Activated T-cell treated with anti-CD3 and anti-CD28 coated beads, Interleukin-2, amount 50 U/mL, for 24 hours (primary cell): ENCODE measurements around the gene C9orf152.

Experiments
- DNase-seq: peaks from one replicate; pipeline ENCODE4 v3.0.0-alpha.2; 2020
- H3K27ac Mint-ChIP-seq: 2 replicates; pipeline ENCODE4 v1.8.0; 2020; ENCODE audit warnings: mild to moderate bottlenecking, mixed read lengths
- H3K27me3 Mint-ChIP-seq: 2 replicates; pipeline ENCODE4 v1.8.0; 2020; ENCODE audit warnings: mixed read lengths
- H3K36me3 Mint-ChIP-seq: 2 replicates; pipeline ENCODE4 v1.8.0; 2020; ENCODE audit warnings: low read depth, mixed read lengths
- H3K4me1 Mint-ChIP-seq: 2 replicates; pipeline ENCODE4 v1.8.0; 2020; ENCODE audit warnings: low read depth, mixed read lengths
- H3K4me3 Mint-ChIP-seq: 2 replicates; pipeline ENCODE4 v1.8.0; 2020; ENCODE audit warnings: mild to moderate bottlenecking, moderate library complexity, mixed read lengths
- H3K9me3 Mint-ChIP-seq: 2 replicates; pipeline ENCODE4 v1.8.0; 2020; ENCODE audit warnings: mixed read lengths

C9orf152 gene

GRCh38 chr9:110179734-110180133 is 28.2 kb downstream of the C9orf152 start:
- Mint-ChIP-seq H3K27ac (no peak overlapping the region), H3K9me3 (no peaks in the 10 kb centered on the region), H3K27me3 (no peaks in the 10 kb centered on the region), H3K4me1 (no peaks in the 10 kb centered on the region), H3K36me3 (no peaks in the 10 kb centered on the region), H3K4me3 (no peak overlapping the region)
- DNase-seq, result no peak

GRCh38 chr9:110178281-110178680 is 29.7 kb downstream of the C9orf152 start:
- Mint-ChIP-seq H3K27me3 (no peaks in the 10 kb centered on the region), H3K9me3 (no peaks in the 10 kb centered on the region), H3K4me3 (no peak overlapping the region), H3K36me3 (no peaks in the 10 kb centered on the region), H3K27ac (no peak overlapping the region), H3K4me1 (peaks cover 4% of the 10 kb centered on the region)
- DNase-seq, result no peak

- H3K27ac Mint-ChIP-seq, result no peak overlapping the region
- DNase-seq, result no peak
- no peak overlapping the region for H3K4me3 Mint-ChIP-seq
- no peaks in the 10 kb centered on the region for H3K36me3 Mint-ChIP-seq
- no peaks in the 10 kb centered on the region for H3K9me3 Mint-ChIP-seq
- H3K27me3 Mint-ChIP-seq, result no peaks in the 10 kb centered on the region
- peaks cover 6% of the 10 kb centered on the region for H3K4me1 Mint-ChIP-seq
Measured at GRCh38 chr9:110175275-110175968, 32.5 kb downstream of the C9orf152 start.

- Mint-ChIP-seq H3K36me3 (peaks cover 9% of the 10 kb centered on the region), H3K9me3 (no peaks in the 10 kb centered on the region), H3K4me3 (no peak overlapping the region), H3K4me1 (peaks cover 6% of the 10 kb centered on the region), H3K27me3 (no peaks in the 10 kb centered on the region), H3K27ac (peak overlapping the region; percentile 18)
- no peak for DNase-seq
Measured at GRCh38 chr9:110173322-110173642, 34.7 kb downstream of the C9orf152 start.

GRCh38 chr9:110170357-110171257 is 37.4 kb downstream of the C9orf152 start:
- no peak overlapping the region for H3K4me3 Mint-ChIP-seq
- no peaks in the 10 kb centered on the region for H3K27me3 Mint-ChIP-seq
- H3K36me3 Mint-ChIP-seq, result peaks cover 13% of the 10 kb centered on the region
- no peak overlapping the region for H3K27ac Mint-ChIP-seq
- H3K9me3 Mint-ChIP-seq, result no peaks in the 10 kb centered on the region
- H3K4me1 Mint-ChIP-seq, result peaks cover 6% of the 10 kb centered on the region
- no peak for DNase-seq

- no peaks in the 10 kb centered on the region for H3K9me3 Mint-ChIP-seq
- peaks cover 4% of the 10 kb centered on the region for H3K4me1 Mint-ChIP-seq
- H3K4me3 Mint-ChIP-seq, result no peak overlapping the region
- no peaks in the 10 kb centered on the region for H3K27me3 Mint-ChIP-seq
- peaks cover 13% of the 10 kb centered on the region for H3K36me3 Mint-ChIP-seq
- no peak overlapping the region for H3K27ac Mint-ChIP-seq
- no peak for DNase-seq
Measured at GRCh38 chr9:110168486-110168885, 39.5 kb downstream of the C9orf152 start.

GRCh38 chr9:110161940-110162339 is 46.0 kb downstream of the C9orf152 start:
- Mint-ChIP-seq H3K4me1 (peaks cover 45% of the 10 kb centered on the region), H3K9me3 (no peaks in the 10 kb centered on the region), H3K27me3 (no peaks in the 10 kb centered on the region), H3K27ac (no peak overlapping the region), H3K4me3 (no peak overlapping the region), H3K36me3 (peaks cover 27% of the 10 kb centered on the region)
- DNase-seq, result no peak

GRCh38 chr9:110160685-110161084 is 47.3 kb downstream of the C9orf152 start:
- peaks cover 27% of the 10 kb centered on the region for H3K36me3 Mint-ChIP-seq
- no peaks in the 10 kb centered on the region for H3K27me3 Mint-ChIP-seq

GRCh38 chr9:110160123-110160522 is 47.8 kb downstream of the C9orf152 start:
- no peak overlapping the region for H3K4me3 Mint-ChIP-seq
- no peaks in the 10 kb centered on the region for H3K27me3 Mint-ChIP-seq
- peaks cover 62% of the 10 kb centered on the region for H3K4me1 Mint-ChIP-seq
- H3K27ac Mint-ChIP-seq, result no peak overlapping the region
- peaks cover 27% of the 10 kb centered on the region for H3K36me3 Mint-ChIP-seq
- DNase-seq, result no peak
- H3K9me3 Mint-ChIP-seq, result no peaks in the 10 kb centered on the region

More at GRCh38 chr9:110160685-110161084, 47.3 kb downstream of the C9orf152 start:
- H3K27ac Mint-ChIP-seq, result no peak overlapping the region
- H3K4me3 Mint-ChIP-seq, result no peak overlapping the region
- H3K4me1 Mint-ChIP-seq, result peaks cover 58% of the 10 kb centered on the region
- H3K9me3 Mint-ChIP-seq, result no peaks in the 10 kb centered on the region
- DNase-seq, result no peak

- no peaks in the 10 kb centered on the region for H3K27me3 Mint-ChIP-seq
- DNase-seq, result no peak
- H3K9me3 Mint-ChIP-seq, result no peaks in the 10 kb centered on the region
- H3K36me3 Mint-ChIP-seq, result peaks cover 27% of the 10 kb centered on the region
- no peak overlapping the region for H3K4me3 Mint-ChIP-seq
- peaks cover 65% of the 10 kb centered on the region for H3K4me1 Mint-ChIP-seq
- peak overlapping the region; percentile 59 for H3K27ac Mint-ChIP-seq
Measured at GRCh38 chr9:110157823-110158664, 49.9 kb downstream of the C9orf152 start.

- Mint-ChIP-seq H3K27me3 (no peaks in the 10 kb centered on the region), H3K4me3 (no peak overlapping the region), H3K4me1 (peaks cover 67% of the 10 kb centered on the region), H3K27ac (no peak overlapping the region), H3K9me3 (no peaks in the 10 kb centered on the region), H3K36me3 (peaks cover 24% of the 10 kb centered on the region)
- DNase-seq, result no peak
Measured at GRCh38 chr9:110156902-110157301, 51.1 kb downstream of the C9orf152 start.

GRCh38 chr9:110156416-110156815 is 51.5 kb downstream of the C9orf152 start:
- Mint-ChIP-seq H3K27ac (no peak overlapping the region), H3K4me3 (peak overlapping the region; percentile 8)

GRCh38 chr9:110155751-110156150 is 52.2 kb downstream of the C9orf152 start:
- Mint-ChIP-seq H3K9me3 (no peaks in the 10 kb centered on the region), H3K4me3 (no peak overlapping the region), H3K4me1 (peaks cover 59% of the 10 kb centered on the region), H3K27me3 (no peaks in the 10 kb centered on the region), H3K27ac (peak overlapping the region; percentile 39), H3K36me3 (peaks cover 18% of the 10 kb centered on the region)
- no peak for DNase-seq

More at GRCh38 chr9:110156416-110156815, 51.5 kb downstream of the C9orf152 start:
- peaks cover 23% of the 10 kb centered on the region for H3K36me3 Mint-ChIP-seq
- H3K4me1 Mint-ChIP-seq, result peaks cover 62% of the 10 kb centered on the region
- no peak for DNase-seq
- no peaks in the 10 kb centered on the region for H3K9me3 Mint-ChIP-seq
- H3K27me3 Mint-ChIP-seq, result no peaks in the 10 kb centered on the region

GRCh38 chr9:110153431-110153830 is 54.5 kb downstream of the C9orf152 start:
- H3K4me1 Mint-ChIP-seq, result peaks cover 67% of the 10 kb centered on the region
- H3K27ac Mint-ChIP-seq, result no peak overlapping the region
- DNase-seq, result no peak
- no peak overlapping the region for H3K4me3 Mint-ChIP-seq
- H3K27me3 Mint-ChIP-seq, result no peaks in the 10 kb centered on the region
- peaks cover 7% of the 10 kb centered on the region for H3K36me3 Mint-ChIP-seq
- no peaks in the 10 kb centered on the region for H3K9me3 Mint-ChIP-seq
